SU-DHL-6 (cell line): ENCODE results near the gene THUMPD2.

Experiments
- CTCF ChIP-seq: fragments of 200-600 bp; sonication (generic); IDR thresholded peaks from one replicate; pipeline ENCODE4 v1.5.1; 2017; ENCODE audit warnings: antibody characterized with exemption, mild to moderate bottlenecking, low read length, moderate library complexity; ENCODE audit not compliant: insufficient read depth, poor library complexity, severe bottlenecking
- EZH2phosphoT487 ChIP-seq: fragments of 200-600 bp; sonication (generic), shearing (Covaris generic); conservative IDR thresholded peaks from 2 replicates; pipeline ENCODE4 v1.6.1; 2018; ENCODE audit warnings: mild to moderate bottlenecking, antibody characterized with exemption, low read length, moderate library complexity, mixed read lengths

DNA sequence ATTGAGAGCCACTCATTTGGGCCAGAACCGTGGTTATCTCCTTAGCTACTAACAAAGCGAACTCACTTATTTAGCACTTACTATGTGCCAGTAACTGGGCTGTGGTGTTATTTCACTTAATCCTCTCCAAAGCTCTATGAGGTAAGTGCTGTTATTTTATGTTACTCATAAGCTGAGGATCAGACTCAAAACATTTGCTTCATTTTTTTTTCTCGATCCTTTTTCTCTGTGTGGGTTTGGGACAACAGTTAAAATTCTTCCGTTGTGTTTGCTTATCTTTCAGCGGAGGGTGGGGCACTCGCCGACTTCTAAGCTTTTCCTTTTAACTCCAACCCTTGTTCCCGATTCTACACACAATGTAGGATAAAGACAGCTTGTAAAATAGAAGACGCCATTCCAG is 60.6 kb downstream of the THUMPD2 start:
- TF ChIP-seq CTCF: no peak
- no peak for TF ChIP-seq EZH2phosphoT487
